ENCODE measurements around the gene GOPC. TPM values are rescaled to one million over a fixed set of nuclear protein-coding genes. Genes with fewer than 3 reads are reported as not detected.
"Not testable (repeated sequence)": the region's sequence is repeated elsewhere in the genome, so short reads cannot be mapped to it uniquely, and the experiment has no call there.

GOPC gene
- total RNA-seq = 10 to 100 TPM; 19.8 to 20.5 TPM
- long read RNA-seq, donor 1, full-length matches to known transcripts = 5 of 16 reads
- long read RNA-seq, donor 1, partial matches to known transcripts = 6 of 16 reads
- long read RNA-seq, donor 1, other reads (novel, unspliced or antisense) = 5 of 16 reads
- long read RNA-seq, donor 2, full-length matches to known transcripts = 5 of 14 reads
- long read RNA-seq, donor 2, partial matches to known transcripts = 6 of 14 reads
- long read RNA-seq, donor 2, other reads (novel, unspliced or antisense) = 3 of 14 reads

GRCh38 chr6:117602151-117602898 lies at the start of gene GOPC:
GOPC (minus strand) TSS chr6:117602511; CDS start chr6:117602288, 223 bp downstream.
- DNase-seq (ENCODE audit: low spot score) = peak; percentile 99
- intact Hi-C loops (cut with DNase I) = loop anchor here in 1 of 2 donors (10.0 kb wide), 1 partner anchor 258 kb away; no protein-coding TSS in a partner anchor

GRCh38 chr6:117651984-117652383 lies 49.7 kb upstream of the GOPC start:
- DNase-seq (ENCODE audit: low spot score); intact Hi-C loops (cut with DNase I): not testable (repeated sequence)

- intact Hi-C loops (cut with DNase I) = no loop called here
- no peak for DNase-seq (ENCODE audit: low spot score)
Measured at GRCh38 chr6:117642976-117643375, 40.7 kb upstream of the GOPC start.

- intact Hi-C loops (cut with DNase I) = no loop called here
- no peak for DNase-seq (ENCODE audit: low spot score)
Measured at GRCh38 chr6:117637770-117638169, 35.5 kb upstream of the GOPC start.

GRCh38 chr6:117629119-117629660 lies 26.9 kb upstream of the GOPC start:
- intact Hi-C loops (cut with DNase I) = no loop called here
- DNase-seq (ENCODE audit: low spot score) = no peak

- DNase-seq (ENCODE audit: low spot score) = no peak
- intact Hi-C loops (cut with DNase I) = no loop called here
Measured at GRCh38 chr6:117627533-117627932, 25.2 kb upstream of the GOPC start.

- DNase-seq (ENCODE audit: low spot score) = no peak
- intact Hi-C loops (cut with DNase I) = no loop called here
Measured at GRCh38 chr6:117624869-117625481, 22.7 kb upstream of the GOPC start.

- DNase-seq (ENCODE audit: low spot score) = no peak
- intact Hi-C loops (cut with DNase I) = no loop called here
Measured at GRCh38 chr6:117619178-117619577, 16.9 kb upstream of the GOPC start.

GRCh38 chr6:117617210-117618035 lies 15.1 kb upstream of the GOPC start:
- intact Hi-C loops (cut with DNase I) = no loop called here
- DNase-seq (ENCODE audit: low spot score) = no peak

GRCh38 chr6:117616391-117617209 lies 14.3 kb upstream of the GOPC start:
- intact Hi-C loops (cut with DNase I) = no loop called here
- no peak for DNase-seq (ENCODE audit: low spot score)

GRCh38 chr6:117615750-117616390 lies 13.6 kb upstream of the GOPC start:
- DNase-seq (ENCODE audit: low spot score) = no peak
- intact Hi-C loops (cut with DNase I) = no loop called here

- intact Hi-C loops (cut with DNase I) = no loop called here
Measured at GRCh38 chr6:117613920-117614560, 11.7 kb upstream of the GOPC start.

GRCh38 chr6:117607511-117607910 lies 5.2 kb upstream of the GOPC start:
- DNase-seq (ENCODE audit: low spot score) = no peak
- intact Hi-C loops (cut with DNase I) = loop anchor here in 1 of 2 donors (10.0 kb wide), 1 partner anchor 263 kb away; no protein-coding TSS in a partner anchor

More at GRCh38 chr6:117613920-117614560, 11.7 kb upstream of the GOPC start:
- no peak for DNase-seq (ENCODE audit: low spot score)

- intact Hi-C loops (cut with DNase I) = loop anchor here in 1 of 2 donors (10.0 kb wide), 1 partner anchor 260 kb away; no protein-coding TSS in a partner anchor
- no peak for DNase-seq (ENCODE audit: low spot score)
Measured at GRCh38 chr6:117605169-117605826, 3.0 kb upstream of the GOPC start.

- intact Hi-C loops (cut with DNase I) = loop anchor here in 1 of 2 donors (10.0 kb wide), 1 partner anchor 259 kb away; no protein-coding TSS in a partner anchor
- DNase-seq (ENCODE audit: low spot score) = no peak
Measured at GRCh38 chr6:117603821-117604220, 1.5 kb upstream of the GOPC start.

- intact Hi-C loops (cut with DNase I) = loop anchor here in 1 of 2 donors (10.0 kb wide), 1 partner anchor 258 kb away; no protein-coding TSS in a partner anchor
- no peak for DNase-seq (ENCODE audit: low spot score)
Measured at GRCh38 chr6:117602899-117603588, 733 bp upstream of the GOPC start.
